HepG2 (cell line): Measurements from ENCODE around the gene DNAJC2. TPM values are rescaled to one million over a fixed set of nuclear protein-coding genes. Genes with fewer than 3 reads are reported as not detected.

ENCODE experiments used
- CBX5 ChIP-seq: sonication (generic); formaldehyde crosslinking; IDR thresholded peaks from 2 replicates; pipeline ENCODE4 v1.4.0; 2020; ENCODE audit warnings: missing genetic modification reagents, borderline replicate concordance
- FIP1L1 ChIP-seq: fragments of 200-400 bp; formaldehyde crosslinking; IDR thresholded peaks from 2 replicates; pipeline ENCODE4 v1.6.1; 2018; ENCODE audit warnings: low read depth, mild to moderate bottlenecking, low read length, moderate library complexity, borderline replicate concordance; ENCODE audit not compliant: insufficient read depth
- FOXO1 ChIP-seq: sonication (generic); formaldehyde crosslinking; IDR thresholded peaks from 2 replicates; pipeline ENCODE4 v1.4.0; 2020; ENCODE audit warnings: missing genetic modification reagents
- GABPB1 ChIP-seq: IDR thresholded peaks from 2 replicates; pipeline ENCODE4 v1.6.1; 2016; ENCODE audit warnings: mild to moderate bottlenecking, missing genetic modification reagents, moderate library complexity, missing compliant biosample characterization
- HDAC2 ChIP-seq: sonication (generic); formaldehyde crosslinking; IDR thresholded peaks from 2 replicates; pipeline ENCODE4 v1.4.0; 2020; ENCODE audit warnings: missing genetic modification reagents
- HOXA9 ChIP-seq: sonication (generic); formaldehyde crosslinking; IDR thresholded peaks from 2 replicates; pipeline ENCODE4 v1.8.1; 2022; ENCODE audit warnings: missing genetic modification reagents, mild to moderate bottlenecking, moderate library complexity, borderline replicate concordance
- HOXD1 ChIP-seq: sonication (generic); formaldehyde crosslinking; IDR thresholded peaks from 2 replicates; pipeline ENCODE4 v1.5.0; 2020; ENCODE audit warnings: missing genetic modification reagents
- JUNB ChIP-seq: sonication (generic); formaldehyde crosslinking; IDR thresholded peaks from 2 replicates; pipeline ENCODE4 v1.8.0; 2022; ENCODE audit warnings: missing genetic modification reagents, mild to moderate bottlenecking, borderline replicate concordance
- MAZ ChIP-seq, 2 experiments: sonication (generic) in 1 of 2; formaldehyde crosslinking in 1 of 2; IDR thresholded peaks; 2 replicates each; pipeline versions ENCODE4 v1.5.0 to v1.6.1; 2012 to 2020; ENCODE audit warnings: low read depth in 2 of 2, mild to moderate bottlenecking in 2 of 2, borderline replicate concordance in 1 of 2, improper control_type of control experiment in 1 of 2, low read length in 1 of 2, missing genetic modification reagents in 1 of 2, moderate library complexity in 1 of 2
- MTF1 ChIP-seq: sonication (generic); formaldehyde crosslinking; IDR thresholded peaks from 2 replicates; pipeline ENCODE4 v1.5.0; 2020; ENCODE audit warnings: missing genetic modification reagents
- NFKBIZ ChIP-seq: IDR thresholded peaks from 2 replicates; pipeline ENCODE4 v1.6.1; 2018; ENCODE audit warnings: missing genetic modification reagents, missing compliant biosample characterization
- NR1H2 ChIP-seq: sonication (generic); formaldehyde crosslinking; IDR thresholded peaks from 2 replicates; pipeline ENCODE4 v1.8.1; 2022; ENCODE audit warnings: low read depth, missing genetic modification reagents, borderline replicate concordance
- PHB2 ChIP-seq: fragments of 450-650 bp; IDR thresholded peaks from 2 replicates; pipeline ENCODE4 v1.6.1; 2018; ENCODE audit not compliant: partially characterized antibody
- PHF20 ChIP-seq: sonication (generic); formaldehyde crosslinking; IDR thresholded peaks from 2 replicates; pipeline ENCODE4 v1.5.0; 2020; ENCODE audit warnings: mild to moderate bottlenecking, missing genetic modification reagents
- RFXAP ChIP-seq: sonication (generic); formaldehyde crosslinking; IDR thresholded peaks from 2 replicates; pipeline ENCODE4 v1.4.0; 2020; ENCODE audit warnings: missing genetic modification reagents, borderline replicate concordance
- TP53 ChIP-seq: sonication (generic); formaldehyde crosslinking; conservative IDR thresholded peaks from 2 replicates; pipeline ENCODE4 v1.4.0; 2020; ENCODE audit warnings: missing genetic modification reagents
- ZBTB20 ChIP-seq: sonication (generic); formaldehyde crosslinking; IDR thresholded peaks from 2 replicates; pipeline ENCODE4 v1.8.1; 2023; ENCODE audit warnings: missing genetic modification reagents, low read depth, mild to moderate bottlenecking, borderline replicate concordance
- ZBTB8A ChIP-seq: sonication (generic); formaldehyde crosslinking; IDR thresholded peaks from 2 replicates; pipeline ENCODE4 v1.4.0; 2020; ENCODE audit warnings: mild to moderate bottlenecking, low read depth, missing genetic modification reagents, borderline replicate concordance
- ZMYM4 ChIP-seq: sonication (generic); formaldehyde crosslinking; IDR thresholded peaks from 2 replicates; pipeline ENCODE4 v1.8.1; 2023; ENCODE audit warnings: mild to moderate bottlenecking, missing genetic modification reagents
- ZNF10 ChIP-seq: sonication (generic); formaldehyde crosslinking; IDR thresholded peaks from 2 replicates; pipeline ENCODE4 v1.4.0; 2020; ENCODE audit warnings: mild to moderate bottlenecking, low read depth, missing genetic modification reagents, borderline replicate concordance
- ZNF230 ChIP-seq: sonication (generic); formaldehyde crosslinking; IDR thresholded peaks from 2 replicates; pipeline ENCODE4 v1.4.0; 2020; ENCODE audit warnings: mild to moderate bottlenecking, missing genetic modification reagents
- ZNF431 ChIP-seq: sonication (generic); formaldehyde crosslinking; IDR thresholded peaks from 2 replicates; pipeline ENCODE4 v1.9.0; 2022; ENCODE audit warnings: missing genetic modification reagents, low read depth, mild to moderate bottlenecking, borderline replicate concordance
- ZNF576 ChIP-seq: sonication (generic); formaldehyde crosslinking; IDR thresholded peaks from 2 replicates; pipeline ENCODE4 v1.4.0; 2020; ENCODE audit warnings: mild to moderate bottlenecking, missing genetic modification reagents
- ZNF672 ChIP-seq: sonication (generic); formaldehyde crosslinking; IDR thresholded peaks from 2 replicates; pipeline ENCODE4 v1.8.1; 2022; ENCODE audit warnings: missing genetic modification reagents
- ZNF703 ChIP-seq: sonication (generic); formaldehyde crosslinking; IDR thresholded peaks from 2 replicates; pipeline ENCODE4 v1.5.1; 2020; ENCODE audit warnings: missing genetic modification reagents, mild to moderate bottlenecking, moderate library complexity, borderline replicate concordance
- polyA plus RNA-seq, 8 experiments: library from polyadenylated mRNA; depleted of rRNA in 3 of 8; stranded (reverse) in 7 of 8; unstranded in 1 of 8; fragments of >200 nt; fragmentation: Illumina TruSeq in 4 of 8; extraction: Trizol in 4 of 8; gene quantifications; 2 replicates each; pipeline versions ENCODE4 v1.2.1 to v1.2.3, GENCODE V29; 2011 to 2016; ENCODE audit warnings: low read depth in 4 of 8, missing spikeins in 1 of 8, mixed read lengths in 1 of 8; ENCODE audit not compliant: insufficient read depth in 1 of 8
- total RNA-seq, 5 experiments: library from RNA; depleted of rRNA; stranded (reverse); fragments of >200 nt; fragmentation: Illumina TruSeq; extraction: Trizol; gene quantifications; 2 replicates each; pipeline ENCODE4 v1.2.3, GENCODE V29; 2016; ENCODE audit warnings: low read depth in 1 of 5
- TF ChIP-seq, protein P1 (sequence below): IDR thresholded peaks from 2 replicates; pipeline ENCODE4 v1.6.1; 2012; ENCODE audit warnings: low read depth, low read length, improper control_type of control experiment
- TF ChIP-seq, protein P2 (sequence below): IDR thresholded peaks from 2 replicates; pipeline ENCODE4 v1.6.1; 2016; ENCODE audit warnings: mild to moderate bottlenecking, missing biosample characterization, missing genetic modification reagents

The DNAJC2 gene
- total and polyA plus RNA-seq, 2 of the 13 experiments (the other 11 are each of a cell fraction or from before 2014, with no cell fraction given): 19.6 to 42.0 TPM

GRCh38 chr7:103296901-103297836, 47.4 kb downstream of the DNAJC2 start, which contains the start of gene PMPCB (continued):
- TF ChIP-seq NR1H2 (CRISPR knock-in tag): peak; percentile 45; the same call in 1 of the 2 replicates
- TF ChIP-seq ZNF230 (CRISPR knock-in tag): 0 out of 2 replicates have a peak, but pooled peaks have one; percentile 64
- TF ChIP-seq FIP1L1: no peak
- TF ChIP-seq ZNF672 (CRISPR knock-in tag): no peak
- peak; percentile 87 for TF ChIP-seq HDAC2 (CRISPR knock-in tag)
- no peak for TF ChIP-seq ZNF576
- TF ChIP-seq ZBTB8A (CRISPR knock-in tag): no peak
- TF ChIP-seq ZBTB20: no peak; the same call in 1 of the 2 replicates
- peak; percentile 63; the same call in 1 of the 2 replicates for TF ChIP-seq HOXA9
- TF ChIP-seq FOXO1 (CRISPR knock-in tag): peak; percentile 20
- no peak; the same call in 1 of the 2 replicates for TF ChIP-seq NFKBIZ (CRISPR knock-in tag)
- TF ChIP-seq ZNF431 (CRISPR knock-in tag): no peak
- no peak for TF ChIP-seq PHB2
- TF ChIP-seq JUNB (CRISPR knock-in tag): no peak
- peak; percentile 87 for TF ChIP-seq RFXAP (CRISPR knock-in tag)
- TF ChIP-seq, protein P1, sequence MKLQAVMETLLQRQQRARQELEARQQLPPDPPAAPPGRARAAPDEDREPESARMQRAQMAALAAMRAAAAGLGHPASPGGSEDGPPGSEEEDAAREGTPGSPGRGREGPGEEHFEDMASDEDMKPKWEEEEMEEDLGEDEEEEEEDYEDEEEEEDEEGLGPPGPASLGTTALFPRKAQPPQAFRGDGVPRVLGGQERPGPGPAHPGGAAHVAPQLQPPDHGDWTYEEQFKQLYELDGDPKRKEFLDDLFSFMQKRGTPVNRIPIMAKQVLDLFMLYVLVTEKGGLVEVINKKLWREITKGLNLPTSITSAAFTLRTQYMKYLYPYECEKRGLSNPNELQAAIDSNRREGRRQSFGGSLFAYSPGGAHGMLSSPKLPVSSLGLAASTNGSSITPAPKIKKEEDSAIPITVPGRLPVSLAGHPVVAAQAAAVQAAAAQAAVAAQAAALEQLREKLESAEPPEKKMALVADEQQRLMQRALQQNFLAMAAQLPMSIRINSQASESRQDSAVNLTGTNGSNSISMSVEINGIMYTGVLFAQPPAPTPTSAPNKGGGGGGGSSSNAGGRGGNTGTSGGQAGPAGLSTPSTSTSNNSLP: peak; percentile 46; the same call in 1 of the 2 replicates
- TF ChIP-seq ZNF10 (CRISPR knock-in tag): no peak
- peak; percentile 99 for TF ChIP-seq GABPB1 (CRISPR knock-in tag)
- peak; percentile 83; the same call in 1 of the 2 replicates for TF ChIP-seq TP53
- TF ChIP-seq ZMYM4 (CRISPR knock-in tag): peak; percentile 96
- TF ChIP-seq HOXD1 (CRISPR knock-in tag): 0 out of 2 replicates have a peak, but pooled peaks have one; percentile 70
- peak; percentile 66; the same call in 1 of the 2 replicates for TF ChIP-seq MTF1
- TF ChIP-seq PHF20 (CRISPR knock-in tag): peak; percentile 93
- TF ChIP-seq, protein P2, sequence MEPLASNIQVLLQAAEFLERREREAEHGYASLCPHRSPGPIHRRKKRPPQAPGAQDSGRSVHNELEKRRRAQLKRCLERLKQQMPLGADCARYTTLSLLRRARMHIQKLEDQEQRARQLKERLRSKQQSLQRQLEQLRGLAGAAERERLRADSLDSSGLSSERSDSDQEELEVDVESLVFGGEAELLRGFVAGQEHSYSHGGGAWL (CRISPR knock-in tag): peak; percentile 64; the same call in 1 of the 2 replicates
- TF ChIP-seq MAZ (IDR thresholded peaks at IDR 0.05; ENCODE audit: borderline replicate concordance, low read depth, low read length): peak; percentile 24; the same call in 1 of the 2 replicates
- TF ChIP-seq MAZ (CRISPR knock-in tag; IDR thresholded peaks at IDR 0.05; ENCODE audit: low read depth): peak; percentile 50; the same call in 1 of the 2 replicates
- peak; percentile 86 for TF ChIP-seq CBX5 (CRISPR knock-in tag)
- TF ChIP-seq ZNF703: no peak
